Measurements from ENCODE around the gene GBGT1. TPM values are rescaled to one million over a fixed set of nuclear protein-coding genes. Genes with fewer than 3 reads are reported as not detected.

GBGT1 gene
- total and polyA plus RNA-seq, 9 of the 15 experiments (the other 6 are each of a cell fraction or from before 2014, with no cell fraction given): 0.55 to 25.8 (median 13.7) TPM

GRCh38 chr9:133140606-133141005 lies 23.1 kb downstream of the GBGT1 start (continued):
- TF ChIP-seq POLR2G (IDR thresholded peaks at IDR 0.05; ENCODE audit: low read depth, low read length): 0 out of 2 replicates have a peak, but pooled peaks have one; percentile 16
- TF ChIP-seq ZMIZ1 (IDR thresholded peaks at IDR 0.05; ENCODE audit: low read depth in 2 of 2, low read length in 2 of 2): no peak
- no peak for TF ChIP-seq MYC (IDR thresholded peaks at IDR 0.05; ENCODE audit: low read depth, low read length)
- TF ChIP-seq MYC (CRISPR knock-in tag; IDR thresholded peaks at IDR 0.05; ENCODE audit: borderline replicate concordance, low read depth): no peak
- 0 out of 2 replicates have a peak, but pooled peaks have one; percentile 29 for TF ChIP-seq HNRNPL (IDR thresholded peaks at IDR 0.05; ENCODE audit: low read depth, low read length)
- no peak for TF ChIP-seq SAFB (IDR thresholded peaks at IDR 0.05; ENCODE audit: borderline replicate concordance, low read depth, low read length)
- no peak for TF ChIP-seq ELF1 (tag; IDR thresholded peaks at IDR 0.05)
- TF ChIP-seq ZBTB5 (IDR thresholded peaks at IDR 0.05): no peak
- no peak for TF ChIP-seq DNMT1 (IDR thresholded peaks at IDR 0.05)
- no peak for TF ChIP-seq KAT8 (IDR thresholded peaks at IDR 0.05; ENCODE audit: low read depth)
- TF ChIP-seq SMAD1 (IDR thresholded peaks at IDR 0.05; ENCODE audit: low read depth, low read length, partially characterized antibody): no peak
- no peak for TF ChIP-seq NFATC3 (IDR thresholded peaks at IDR 0.05)
- no peak for TF ChIP-seq THRAP3 (IDR thresholded peaks at IDR 0.05; ENCODE audit: borderline replicate concordance)
- no peak for TF ChIP-seq PYGO2 (tag; IDR thresholded peaks at IDR 0.05)
- TF ChIP-seq MLLT1 (IDR thresholded peaks at IDR 0.05): no peak
- TF ChIP-seq ZNF134 (CRISPR knock-in tag; conservative IDR thresholded peaks at IDR 0.05): no peak
- no peak for TF ChIP-seq TRIM25 (IDR thresholded peaks at IDR 0.05; ENCODE audit: borderline replicate concordance)
- TF ChIP-seq ZNF445 (CRISPR knock-in tag; IDR thresholded peaks at IDR 0.05; ENCODE audit: low read depth): no peak
- no peak for TF ChIP-seq ZNF384 (IDR thresholded peaks at IDR 0.05; ENCODE audit: low read depth, low read length)
- no peak for TF ChIP-seq ZNF57 (CRISPR knock-in tag; IDR thresholded peaks at IDR 0.05)
- TF ChIP-seq HDAC2 (IDR thresholded peaks at IDR 0.05): no peak
- TF ChIP-seq ZNF143 (CRISPR knock-in tag; IDR thresholded peaks at IDR 0.05): no peak

Measured in K562 (cell line).